Neural cell (in vitro differentiated cells): Measurements from ENCODE around the gene GPSM1.

Source experiments
- CTCF ChIP-seq: fragments of 450-650 bp; IDR thresholded peaks from 2 replicates; pipeline ENCODE4 v1.5.1; 2014; ENCODE audit warnings: antibody characterized with exemption, mild to moderate bottlenecking, moderate library complexity; ENCODE audit not compliant: poor library complexity, severe bottlenecking
- EP300 ChIP-seq: fragments of 450-650 bp; conservative IDR thresholded peaks from 2 replicates; pipeline ENCODE4 v1.6.1; 2014; ENCODE audit warnings: antibody characterized with exemption, mild to moderate bottlenecking, moderate library complexity; ENCODE audit not compliant: poor library complexity, severe bottlenecking
- EZH2 ChIP-seq: fragments of 200-600, 300-800 bp; shearing (Covaris generic), sonication (generic); IDR thresholded peaks from 2 replicates; pipeline ENCODE4 v1.6.1; 2014; ENCODE audit warnings: antibody characterized with exemption, low read length, borderline replicate concordance, mild to moderate bottlenecking; ENCODE audit not compliant: insufficient read depth, poor library complexity, severe bottlenecking
- MXI1 ChIP-seq: fragments of 450-650 bp; conservative IDR thresholded peaks from 2 replicates; pipeline ENCODE4 v1.6.1; 2014; ENCODE audit warnings: antibody characterized with exemption, mild to moderate bottlenecking; ENCODE audit not compliant: poor library complexity, severe bottlenecking
- POLR2AphosphoS5 ChIP-seq: IDR thresholded peaks from 2 replicates; pipeline ENCODE4 v1.6.1; 2012
- REST ChIP-seq: IDR thresholded peaks from 2 replicates; pipeline ENCODE4 v1.6.1; 2012; ENCODE audit warnings: borderline replicate concordance
- SMC3 ChIP-seq: fragments of 450-650 bp; conservative IDR thresholded peaks from 2 replicates; pipeline ENCODE4 v1.6.1; 2014; ENCODE audit warnings: antibody characterized with exemption, mild to moderate bottlenecking, moderate library complexity; ENCODE audit not compliant: poor library complexity
- TAF1 ChIP-seq: IDR thresholded peaks from 2 replicates; pipeline ENCODE4 v1.6.1; 2012; ENCODE audit warnings: low read depth

DNA sequence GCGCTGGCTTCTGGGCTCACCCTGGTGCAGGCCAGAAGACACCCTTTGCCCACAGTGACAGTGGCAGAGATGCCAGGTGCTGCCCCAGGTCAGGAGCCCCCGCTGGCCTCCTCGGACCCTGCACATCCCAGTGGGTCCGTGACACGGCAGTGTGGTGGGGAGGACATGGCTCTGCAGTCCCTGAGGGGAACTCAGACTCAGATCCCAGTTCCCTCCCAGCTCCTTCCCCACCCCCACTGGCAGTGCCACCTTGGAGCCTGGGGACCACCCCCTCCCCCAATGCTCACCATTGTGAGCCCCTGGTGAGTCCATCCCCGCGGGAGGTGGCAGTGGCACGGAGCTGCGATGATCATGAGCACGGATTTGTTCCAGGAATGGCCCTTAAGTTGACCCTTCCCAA lies 22.9 kb upstream of the GPSM1 start:
- TF ChIP-seq CTCF: no peak
- TF ChIP-seq EZH2: no peak
- no peak for TF ChIP-seq EP300
- no peak for TF ChIP-seq SMC3
- TF ChIP-seq REST: no peak
- TF ChIP-seq POLR2AphosphoS5: no peak
- no peak for TF ChIP-seq TAF1
- TF ChIP-seq MXI1: no peak
